ENCODE results near the gene TRRAP.

Gene TRRAP

GRCh38 chr7:98993024-98993897 lies 114.9 kb downstream of the TRRAP start:
- DNase-seq = no peak

- peak; percentile 28 for DNase-seq
These were observed 116.0 kb downstream of the TRRAP start for GRCh38 chr7:98994046-98994944.

- peak; percentile 53 for DNase-seq
These were observed 116.8 kb downstream of the TRRAP start for GRCh38 chr7:98995111-98995510.

DNA sequence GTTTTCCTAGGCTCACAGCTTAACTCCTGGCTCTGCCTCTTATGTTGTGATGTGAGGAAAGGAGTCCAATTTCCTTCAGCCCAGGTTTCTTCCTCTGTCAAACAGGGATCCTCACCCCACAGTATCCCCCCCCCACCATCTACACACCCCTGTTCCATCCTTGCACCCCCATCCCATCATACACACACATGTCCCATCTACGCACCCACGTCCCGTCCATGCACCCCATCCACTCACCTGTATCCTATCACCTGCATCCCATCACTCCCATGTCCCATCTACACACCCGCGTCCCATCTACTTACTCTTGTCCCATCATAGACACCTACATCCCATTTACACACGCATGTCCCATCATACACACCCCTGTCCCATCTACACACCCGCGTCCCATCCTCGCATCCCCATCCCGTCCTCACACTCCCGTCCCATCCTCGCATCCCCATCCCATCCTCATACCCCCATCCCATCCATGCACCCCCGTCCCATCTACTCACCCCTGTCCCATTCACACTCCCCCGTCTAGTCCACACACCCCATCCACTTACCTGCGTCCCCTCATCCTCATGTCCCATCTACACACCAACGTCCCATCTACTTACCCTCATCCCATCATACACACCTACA lies 117.3 kb downstream of the TRRAP start:
- peak; percentile 27 for DNase-seq

GRCh38 chr7:98996150-98996552 lies 117.8 kb downstream of the TRRAP start:
- peak; percentile 25 for DNase-seq

- DNase-seq = no peak
These were observed 119.5 kb downstream of the TRRAP start for GRCh38 chr7:98997846-98998245.

GRCh38 chr7:98998821-98999725 lies 120.7 kb downstream of the TRRAP start:
- peak; percentile 33 for DNase-seq

- DNase-seq = peak; percentile 35
These were observed 122.0 kb downstream of the TRRAP start for GRCh38 chr7:99000196-99000903.

- peak; percentile 25 for DNase-seq
These were observed 122.7 kb downstream of the TRRAP start for GRCh38 chr7:99000904-99001465.

DNA sequence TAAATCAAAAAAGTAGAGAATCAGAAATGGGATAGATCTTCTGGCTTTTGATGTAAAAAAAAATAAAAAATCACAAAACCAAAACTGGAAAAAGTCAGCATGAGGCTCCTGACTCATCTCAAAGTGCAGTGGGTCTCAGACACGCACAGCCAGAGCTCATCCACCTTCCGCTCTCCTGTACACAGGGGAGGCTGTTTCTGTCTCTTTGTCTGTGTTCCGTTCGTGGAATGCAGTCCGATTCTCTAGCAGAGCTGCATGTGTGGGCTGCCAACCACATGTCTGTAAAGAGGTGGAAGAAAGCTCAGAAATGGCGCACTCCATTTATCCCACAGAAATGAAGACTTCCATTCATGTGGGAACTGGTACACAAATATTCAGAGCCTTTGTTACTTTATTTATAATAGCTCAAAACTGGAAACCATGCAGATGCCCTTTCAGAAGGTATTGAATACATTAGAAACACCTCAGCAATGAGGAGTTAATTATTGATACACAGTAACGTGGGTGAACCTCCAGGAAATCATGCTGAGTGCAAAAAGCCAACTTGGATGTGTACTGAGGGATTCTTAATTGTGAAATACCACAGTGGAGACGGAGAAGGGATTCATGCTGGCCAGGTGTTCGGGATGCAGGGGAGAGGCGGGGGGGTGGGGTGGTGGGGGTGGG lies 123.3 kb downstream of the TRRAP start:
- DNase-seq = no peak

GRCh38 chr7:99002148-99002826 lies 124.0 kb downstream of the TRRAP start:
- peak; percentile 48 for DNase-seq

DNA sequence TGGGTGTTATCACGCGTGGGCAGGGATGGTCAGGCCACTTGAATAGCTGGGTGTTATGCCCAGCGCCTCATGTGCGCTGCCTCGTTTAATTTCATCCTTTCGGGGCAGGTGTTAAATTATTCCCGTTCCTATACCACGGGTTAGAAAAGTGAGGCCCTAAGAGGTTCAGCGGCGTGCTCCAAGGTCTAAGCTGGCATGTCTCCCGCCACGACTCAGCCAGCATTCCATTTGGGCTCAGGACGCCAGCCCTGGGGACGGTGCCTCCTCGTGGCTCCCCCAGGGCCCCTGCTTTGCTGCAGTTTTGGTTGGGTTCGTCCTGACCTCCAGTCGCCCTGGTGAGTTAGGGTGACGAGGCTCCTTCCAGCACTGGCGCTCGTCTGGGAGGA lies 124.5 kb downstream of the TRRAP start:
- DNase-seq = no peak

DNA sequence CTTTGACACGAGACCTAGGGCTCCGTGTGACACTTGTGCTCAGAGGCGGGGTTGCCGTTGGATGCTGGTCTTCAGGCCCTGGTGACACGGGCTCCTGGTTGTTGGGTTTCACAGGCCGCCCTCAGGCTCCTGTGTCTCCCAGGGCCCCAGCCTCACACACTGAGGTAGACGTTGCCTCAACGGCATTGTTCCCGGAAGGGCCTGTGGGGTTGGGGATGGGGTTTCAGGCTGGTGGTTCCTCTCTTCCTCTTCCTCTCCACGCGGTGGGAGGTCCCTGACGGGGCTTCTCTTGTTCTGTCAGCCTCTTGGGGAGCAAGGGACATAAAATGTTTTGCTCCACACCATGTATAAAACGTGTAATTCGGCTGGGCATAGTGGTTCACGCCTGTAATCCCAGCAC lies 125.1 kb downstream of the TRRAP start:
- DNase-seq = peak; percentile 51

DNA sequence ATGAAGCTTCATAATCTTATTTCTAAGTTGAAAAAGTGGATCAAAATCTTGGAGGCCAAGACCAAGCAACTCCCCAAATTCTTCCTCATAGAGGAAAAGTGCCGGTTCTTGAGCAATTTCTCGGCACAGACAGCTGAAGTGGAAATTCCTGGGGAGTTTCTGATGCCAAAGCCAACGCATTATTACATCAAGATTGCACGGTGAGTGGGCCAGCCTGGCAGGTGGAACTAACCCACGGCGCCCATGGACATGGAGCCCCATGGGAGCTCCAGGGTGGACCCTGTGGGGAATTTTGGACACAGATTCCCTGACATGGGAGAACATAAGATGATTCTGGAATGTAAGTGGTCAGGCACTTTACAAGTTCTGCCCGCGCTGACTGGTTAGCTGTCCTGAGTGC lies 125.9 kb downstream of the TRRAP start:
- DNase-seq = peak; percentile 31

DNA sequence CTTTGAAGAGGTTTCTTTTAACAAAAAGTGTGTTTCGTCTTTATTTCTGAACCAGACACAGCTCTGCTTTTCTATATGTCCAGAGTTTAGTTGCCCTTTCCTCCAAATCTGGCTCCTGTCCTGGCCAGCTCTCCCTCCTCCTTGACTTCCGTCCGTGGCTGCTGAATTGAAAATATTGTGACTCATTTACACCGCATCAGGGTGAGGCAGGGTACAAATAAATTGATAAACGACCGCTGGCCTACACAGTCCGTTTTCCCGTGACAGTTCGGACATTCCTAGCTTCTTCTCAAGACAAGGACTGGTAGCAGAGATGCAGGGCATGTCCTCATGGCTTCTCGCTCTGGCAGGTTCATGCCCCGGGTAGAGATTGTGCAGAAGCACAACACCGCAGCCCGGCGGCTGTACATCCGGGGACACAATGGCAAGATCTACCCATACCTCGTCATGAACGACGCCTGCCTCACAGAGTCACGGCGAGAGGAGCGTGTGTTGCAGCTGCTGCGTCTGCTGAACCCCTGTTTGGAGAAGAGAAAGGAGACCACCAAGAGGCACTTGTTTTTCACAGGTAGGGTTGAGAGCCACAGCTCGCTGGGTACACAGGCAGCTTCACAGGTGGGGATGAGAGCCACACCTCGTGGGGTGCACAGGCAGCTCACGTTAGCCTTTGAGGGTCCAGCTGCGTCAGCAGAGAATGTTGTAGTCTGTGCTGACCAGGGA lies 126.6 kb downstream of the TRRAP start:
- peak; percentile 46 for DNase-seq

GRCh38 chr7:99005776-99006175 lies 127.4 kb downstream of the TRRAP start:
- no peak for DNase-seq

GRCh38 chr7:99006739-99007424 lies 128.6 kb downstream of the TRRAP start:
- peak; percentile 32 for DNase-seq

DNA sequence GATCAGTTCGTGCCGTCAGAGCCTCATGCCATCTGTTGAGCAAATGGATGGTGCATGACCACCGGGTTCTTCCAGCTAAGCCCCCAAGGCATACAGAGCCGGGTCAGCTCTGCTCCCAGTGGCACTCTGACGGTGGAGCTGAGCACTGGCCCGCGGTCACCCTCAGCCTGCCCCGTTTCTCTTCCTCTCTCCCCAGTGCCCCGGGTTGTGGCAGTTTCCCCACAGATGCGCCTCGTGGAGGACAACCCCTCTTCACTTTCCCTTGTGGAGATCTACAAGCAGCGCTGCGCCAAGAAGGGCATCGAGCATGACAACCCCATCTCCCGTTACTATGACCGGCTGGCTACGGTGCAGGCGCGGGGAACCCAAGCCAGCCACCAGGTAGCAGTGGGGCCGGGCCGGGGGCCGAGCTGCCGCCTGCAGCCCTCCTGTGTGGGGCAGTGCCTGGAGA lies 129.9 kb downstream of the TRRAP start:
- DNase-seq = peak; percentile 44
